Aorta (tissue), 5 donors: ENCODE data around the gene RBM12. TPM values are rescaled to one million over a fixed set of nuclear protein-coding genes. Genes with fewer than 3 reads are reported as not detected.

Experiments used
- ATAC-seq: fragments of 200-7000 bp; cut with Tn5 transposase; one replicate; pipeline ENCODE4 v1.9.1; 2022; ENCODE audit warnings: moderate library complexity; ENCODE audit not compliant: low FRiP score
- DNase-seq, 2 donors: peaks; one replicate each; pipeline ENCODE4 v3.0.0-alpha.2; 2020
- H3K27ac ChIP-seq, 2 donors: one replicate each; pipeline ENCODE4 v1.5.1; 2013; ENCODE audit warnings: low read length in 2 of 2, mild to moderate bottlenecking in 2 of 2, moderate library complexity in 2 of 2, control low read depth in 1 of 2, inconsistent platforms in 1 of 2, low read depth in 1 of 2
- H3K27me3 ChIP-seq, 2 donors: one replicate each; pipeline ENCODE4 v1.6.1; 2013; ENCODE audit warnings: control low read depth in 1 of 2, low read length in 1 of 2, mild to moderate bottlenecking in 1 of 2, moderate library complexity in 1 of 2; ENCODE audit not compliant: insufficient read depth in 2 of 2, control insufficient read depth in 1 of 2
- H3K36me3 ChIP-seq, 2 donors: one replicate each; pipeline ENCODE4 v1.6.1; 2013; ENCODE audit warnings: control low read depth in 1 of 2, low read length in 1 of 2, mild to moderate bottlenecking in 1 of 2; ENCODE audit not compliant: insufficient read depth in 2 of 2, control insufficient read depth in 1 of 2
- H3K4me1 ChIP-seq, 2 donors: one replicate each; pipeline ENCODE4 v1.6.1; 2013; ENCODE audit warnings: low read length in 2 of 2, control low read depth in 1 of 2, mild to moderate bottlenecking in 1 of 2, moderate library complexity in 1 of 2; ENCODE audit not compliant: insufficient read depth in 2 of 2, control insufficient read depth in 1 of 2
- H3K4me3 ChIP-seq, 2 donors: one replicate each; pipeline ENCODE4 v1.5.1; 2013; ENCODE audit warnings: low read length in 2 of 2, control low read depth in 1 of 2, mild to moderate bottlenecking in 1 of 2
- H3K9me3 ChIP-seq: one replicate; pipeline ENCODE4 v1.6.1; 2013; ENCODE audit warnings: mild to moderate bottlenecking, low read length; ENCODE audit not compliant: control insufficient read depth
- WGBS, 2 donors: extraction: QIAGEN DNeasy Blood & Tissue Kit; methylation state at CpG; one replicate each; pipeline ENCODE4 v1.1.7; 2013; 5-methylcytosine and 5-hydroxymethylcytosine counted together
- intact Hi-C, 2 donors: fragments of 100-400 bp; cut with DNase I; formaldehyde crosslinking; loops; one replicate each; pipeline versions ENCODE4 v1.14.2 to v1.15.0; 2022
- polyA plus RNA-seq, 2 donors: library from polyadenylated mRNA; stranded (reverse); fragments of 200-250 nt; gene quantifications; one replicate each; pipeline ENCODE4 v1.2.3, GENCODE V29; 2013
- total RNA-seq, 2 donors: library from RNA; stranded (reverse); fragmentation: NEBNext Ultra II Directional; extraction: Animal tissue kit (Norgen Biotek cat#: 25700); gene quantifications; one replicate each; pipeline ENCODE4 v1.2.1, GENCODE V29; 2021
- donor health status: healthy with polysubstance abuse.
- donor health status: Bipolar disorder and iron deficiency.
- donor health status: DM: no; HTN: no; CAD: no.
- donor health status: DM: no; HTN: no; CAD: no.
- donor health status: DM: yes; HTN: yes; CAD: no.

RBM12 gene
- total and polyA plus RNA-seq, 4 donors = 8.5 to 79.3 (median 44.4) TPM

DNA sequence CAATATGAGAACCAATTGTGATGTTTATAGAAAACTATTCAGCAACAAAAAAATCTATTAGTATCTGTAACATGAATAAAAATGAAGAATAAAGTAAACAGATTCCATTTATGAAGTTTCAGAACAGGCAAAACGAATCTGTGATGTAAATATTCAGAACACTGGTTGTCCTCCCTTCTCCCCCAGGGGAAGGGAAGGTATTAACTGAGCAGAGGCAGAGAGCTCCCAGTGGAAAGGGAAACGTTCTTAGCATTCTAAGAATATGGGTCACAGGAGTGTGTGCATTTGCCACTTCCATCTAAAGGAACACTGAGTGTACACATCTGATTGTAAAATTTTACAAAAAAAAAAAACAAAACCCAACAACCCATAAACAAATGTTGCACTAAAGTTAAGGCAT is 25.9 kb downstream of the RBM12 start:
- Histone ChIP-seq H3K4me1 (no peaks in the 10 kb centered on the region), H3K9me3 (no peaks in the 10 kb centered on the region), H3K36me3 (no peaks in the 10 kb centered on the region), H3K27me3 (no peaks in the 10 kb centered on the region), H3K27ac (no peak overlapping the region), H3K4me3 (no peak overlapping the region)
- DNase-seq (no peak), ATAC-seq (no peak)
- intact Hi-C loops = no loop called here
- WGBS, 2 donors = 57 to 58% methylated on average over 2 of the region's 2 CpGs

DNA sequence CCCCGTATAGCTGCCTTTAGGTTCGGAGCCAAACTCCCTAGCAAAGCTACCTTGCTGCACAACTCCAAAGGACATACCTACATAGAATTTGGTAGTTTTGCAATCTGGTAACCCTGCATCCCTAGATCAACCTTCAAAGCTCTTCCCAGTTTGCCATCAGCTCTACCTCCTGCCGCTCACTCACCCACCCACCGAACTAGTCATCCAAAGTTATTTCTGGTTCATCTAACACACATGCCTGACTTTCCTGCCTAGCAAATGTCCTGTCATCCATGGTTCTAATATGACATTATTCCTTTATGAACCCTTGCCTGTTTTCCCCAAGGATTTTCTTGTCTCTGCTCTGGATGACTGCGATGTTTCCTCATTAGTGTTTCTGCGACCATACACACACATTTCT is 27.4 kb downstream of the RBM12 start:
- ATAC-seq = no peak
- intact Hi-C loops = no loop called here
- whole genome bisulfite sequencing, 2 donors = 85 to 89% methylated on average over 6 of the region's 6 CpGs
- no peak for DNase-seq
- no peaks in the 10 kb centered on the region for H3K9me3 ChIP-seq
- no peak overlapping the region for H3K27ac ChIP-seq
- H3K27me3 ChIP-seq = no peaks in the 10 kb centered on the region
- no peak overlapping the region for H3K4me3 ChIP-seq
- no peaks in the 10 kb centered on the region for H3K4me1 ChIP-seq
- H3K36me3 ChIP-seq = no peaks in the 10 kb centered on the region

DNA sequence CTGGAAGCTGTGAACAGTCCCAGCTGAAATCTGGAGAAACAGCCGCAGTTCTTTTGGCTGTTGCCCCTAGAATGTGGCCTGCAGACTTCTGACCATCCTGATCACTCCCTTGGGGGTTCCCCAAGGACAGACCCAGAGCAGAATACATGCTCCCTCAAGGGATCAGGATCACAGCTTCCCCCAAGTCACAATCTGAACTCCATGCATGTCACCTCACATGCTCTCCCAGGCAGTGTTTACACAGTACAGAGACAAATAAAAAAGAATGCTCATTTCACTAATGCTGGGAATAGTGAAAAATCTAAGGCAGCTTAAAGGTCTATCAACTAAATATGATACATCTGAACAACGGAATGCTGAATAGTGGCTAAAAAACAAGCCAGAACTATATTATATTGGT is 28.6 kb downstream of the RBM12 start:
- ATAC-seq = no peak
- H3K27me3 ChIP-seq = no peaks in the 10 kb centered on the region
- intact Hi-C loops = no loop called here
- DNase-seq = no peak
- 59 to 70% methylated on average over 2 of the region's 2 CpGs for WGBS, 2 donors
- H3K4me3 ChIP-seq = no peak overlapping the region
- H3K27ac ChIP-seq = no peak overlapping the region
- H3K4me1 ChIP-seq = no peaks in the 10 kb centered on the region
- H3K9me3 ChIP-seq = no peaks in the 10 kb centered on the region
- no peaks in the 10 kb centered on the region for H3K36me3 ChIP-seq

DNA sequence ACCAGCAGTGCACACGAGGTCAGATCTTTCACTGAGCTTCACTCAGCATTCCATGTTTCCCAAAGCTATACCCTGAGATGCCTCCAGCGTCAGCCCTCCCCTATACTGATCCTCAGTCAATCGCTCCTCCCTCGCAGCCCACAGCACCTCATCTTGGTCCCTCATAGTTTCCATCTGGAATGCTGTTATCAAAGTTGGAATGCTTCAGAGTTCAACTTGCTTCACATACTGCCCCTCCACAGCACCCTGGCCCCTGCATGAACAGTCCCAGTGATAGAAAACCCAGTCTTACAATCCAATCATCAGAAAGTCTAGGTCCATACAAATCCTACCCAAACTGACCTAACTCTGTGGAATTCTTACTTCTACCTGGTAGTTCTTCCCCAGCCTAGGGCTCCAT is 29.0 kb downstream of the RBM12 start:
- DNase-seq = no peak
- no peak overlapping the region for H3K4me3 ChIP-seq
- no peaks in the 10 kb centered on the region for H3K27me3 ChIP-seq
- H3K9me3 ChIP-seq = no peaks in the 10 kb centered on the region
- peaks cover 0 to 2% of the 10 kb centered on the region in 2 donors for H3K36me3 ChIP-seq
- no peak overlapping the region for H3K27ac ChIP-seq
- intact Hi-C loops = no loop called here
- 42 to 49% methylated on average over 4 of the region's 4 CpGs for WGBS, 2 donors
- ATAC-seq = no peak
- H3K4me1 ChIP-seq = no peaks in the 10 kb centered on the region

DNA sequence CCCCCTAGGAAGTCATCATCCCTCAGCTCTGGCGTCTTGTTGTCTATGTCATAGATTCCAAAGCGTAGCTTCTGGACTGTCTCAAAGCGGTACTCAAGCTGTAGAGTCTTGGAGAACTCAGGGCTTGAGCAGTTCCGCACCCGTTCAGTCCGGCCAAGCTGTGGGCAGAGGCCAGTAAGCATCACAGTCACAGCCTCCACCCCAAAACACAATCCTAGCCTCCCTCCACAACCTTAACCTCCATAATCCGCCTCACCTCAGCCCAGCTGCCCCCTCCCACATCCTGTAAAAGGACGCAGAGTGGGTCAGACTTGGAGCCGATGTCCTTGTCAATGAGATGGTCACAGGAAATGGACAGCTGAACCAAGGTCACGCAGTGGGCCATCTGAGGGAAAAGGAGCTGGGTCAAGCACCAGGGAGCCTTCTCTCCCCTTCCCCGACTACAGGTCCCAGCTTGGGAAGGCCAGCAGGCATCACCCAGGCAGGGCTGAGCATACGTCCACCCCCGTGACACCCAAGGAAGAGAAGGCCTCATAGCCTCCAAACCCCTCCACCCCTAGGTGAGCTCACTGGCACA is 32.1 kb downstream of the RBM12 start:
- DNase-seq = no peak
- ATAC-seq = no peak
- Histone ChIP-seq H3K9me3 (no peaks in the 10 kb centered on the region), H3K27ac (no peak overlapping the region), H3K4me1 (no peaks in the 10 kb centered on the region), H3K4me3 (no peak overlapping the region), H3K36me3 (peaks cover 2 to 8% of the 10 kb centered on the region in 2 donors), H3K27me3 (no peaks in the 10 kb centered on the region)
- intact Hi-C loops = no loop called here
- WGBS, 2 donors = 94 to 96% methylated on average over 13 of the region's 13 CpGs

DNA sequence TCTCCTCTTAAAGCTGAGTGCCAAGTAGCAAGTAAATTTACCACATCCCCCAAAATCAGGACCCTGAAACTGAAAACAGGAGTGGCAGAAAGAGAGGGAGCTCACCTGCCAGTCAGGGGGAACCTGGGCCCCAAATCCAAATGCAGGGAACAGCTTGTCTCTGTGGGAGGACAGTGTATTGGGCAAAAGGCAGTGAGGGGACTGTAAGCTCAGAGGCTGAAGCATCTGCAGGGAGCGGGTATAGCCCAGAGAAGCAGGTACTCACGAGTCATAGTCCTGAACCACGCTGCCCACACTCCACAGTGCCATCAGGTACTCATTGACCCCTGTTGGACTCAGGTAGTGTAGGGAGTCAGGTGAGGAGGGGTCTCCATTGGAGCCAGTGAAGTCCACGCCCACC is 34.1 kb downstream of the RBM12 start:
- 94 to 98% methylated on average over 4 of the region's 4 CpGs for whole genome bisulfite sequencing, 2 donors
- Histone ChIP-seq H3K4me3 (no peak overlapping the region), H3K27me3 (no peaks in the 10 kb centered on the region), H3K9me3 (no peaks in the 10 kb centered on the region), H3K4me1 (no peaks in the 10 kb centered on the region), H3K36me3 (peaks cover 5 to 14% of the 10 kb centered on the region in 2 donors), H3K27ac (no peak overlapping the region)
- no peak for ATAC-seq
- intact Hi-C loops = no loop called here
- DNase-seq = no peak

DNA sequence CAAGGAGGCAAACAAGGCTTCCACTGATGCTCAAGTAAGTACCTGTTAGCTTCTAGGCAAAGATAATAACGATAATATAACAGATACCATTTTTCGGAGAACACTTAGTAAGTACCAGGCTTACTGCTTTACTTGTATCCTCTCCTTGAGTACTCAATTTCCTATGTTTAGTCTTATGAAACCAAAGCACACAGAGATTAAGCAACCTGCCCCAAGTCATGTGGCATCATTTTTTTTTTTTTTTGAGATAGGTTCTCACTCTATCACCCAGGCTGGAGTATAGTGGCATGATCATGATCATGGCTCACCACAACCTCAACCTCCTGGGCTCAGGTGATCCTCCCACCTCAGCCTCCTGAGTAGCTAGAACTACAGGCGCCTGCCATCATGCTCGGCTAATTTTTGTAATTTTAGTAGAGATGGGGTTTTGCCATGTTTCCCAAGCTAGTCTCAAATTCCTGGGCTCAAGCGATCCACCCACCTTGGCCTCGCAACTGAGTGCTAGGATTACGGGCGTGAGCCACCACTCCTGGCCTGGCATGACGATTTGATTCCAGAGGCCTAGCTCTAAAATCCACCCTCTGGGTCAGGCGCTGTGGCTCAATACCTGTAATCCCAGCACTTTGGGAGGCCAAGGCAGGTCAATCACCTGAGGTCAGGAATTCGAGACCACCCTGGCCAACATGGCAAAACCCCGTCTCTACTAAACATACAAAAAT is 35.1 kb downstream of the RBM12 start:
- Histone ChIP-seq H3K27ac (no peak overlapping the region), H3K9me3 (no peaks in the 10 kb centered on the region), H3K36me3 (peaks cover 5 to 14% of the 10 kb centered on the region in 2 donors), H3K4me3 (no peak overlapping the region), H3K4me1 (no peaks in the 10 kb centered on the region), H3K27me3 (no peaks in the 10 kb centered on the region)
- intact Hi-C loops = no loop called here
- DNase-seq (no peak), ATAC-seq (no peak)
- WGBS, 2 donors = 93 to 95% methylated on average over 12 of the region's 12 CpGs

DNA sequence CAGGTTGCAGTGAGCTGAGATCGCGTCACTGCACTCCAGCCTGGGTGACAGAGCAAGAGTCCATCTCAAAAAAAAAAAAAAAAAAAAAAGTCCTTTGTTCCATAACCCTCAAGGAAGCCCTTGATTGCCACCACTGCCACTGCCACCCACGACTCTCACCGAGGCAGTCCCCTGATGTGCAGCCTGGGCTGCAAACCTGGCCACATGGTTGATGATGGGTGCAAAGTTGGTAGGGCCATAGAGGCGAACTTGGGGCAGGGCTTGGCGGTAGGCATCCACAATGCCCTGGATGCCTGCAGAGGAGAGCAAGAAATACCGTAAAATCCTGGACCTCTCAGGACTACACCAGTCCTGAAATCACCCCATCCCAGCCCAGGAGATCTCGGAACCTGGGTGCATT is 37.6 kb downstream of the RBM12 start:
- DNase-seq = no peak
- no peaks in the 10 kb centered on the region for H3K9me3 ChIP-seq
- H3K4me1 ChIP-seq = no peaks in the 10 kb centered on the region
- intact Hi-C loops = no loop called here
- 94 to 97% methylated on average over 8 of the region's 8 CpGs for WGBS, 2 donors
- H3K27me3 ChIP-seq = no peaks in the 10 kb centered on the region
- no peak overlapping the region for H3K27ac ChIP-seq
- ATAC-seq = no peak
- peaks cover 5 to 14% of the 10 kb centered on the region in 2 donors for H3K36me3 ChIP-seq
- no peak overlapping the region for H3K4me3 ChIP-seq

DNA sequence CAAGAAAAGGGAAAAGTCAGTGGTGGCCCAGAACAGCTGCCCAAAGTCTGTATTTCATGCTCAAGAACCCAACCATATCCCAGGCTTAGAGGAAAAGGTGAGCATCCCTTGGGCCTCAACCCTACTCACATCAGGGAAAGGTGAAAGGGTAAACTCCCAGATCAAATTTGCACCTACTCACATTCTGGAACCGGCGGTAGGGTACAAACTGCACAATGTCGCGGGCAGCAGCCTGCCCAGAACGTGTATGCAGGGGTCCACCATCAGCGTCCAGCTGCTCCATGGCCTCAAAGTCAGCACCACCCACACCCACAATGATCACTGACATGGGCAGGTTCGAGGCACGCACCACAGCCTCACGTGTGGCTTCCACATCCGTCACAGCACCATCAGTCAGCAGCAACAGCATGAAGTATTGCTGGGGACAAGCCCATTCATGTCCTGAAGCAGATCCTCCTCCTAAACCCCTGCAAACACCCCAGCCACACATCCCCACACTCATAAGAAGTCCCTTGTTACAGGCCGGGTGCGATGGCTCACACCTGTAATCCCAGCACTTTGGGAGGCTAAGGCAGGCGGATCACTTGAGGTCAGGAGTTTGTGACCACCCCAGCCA is 38.2 kb downstream of the RBM12 start:
- Histone ChIP-seq H3K27me3 (no peaks in the 10 kb centered on the region), H3K27ac (no peak overlapping the region), H3K4me1 (no peaks in the 10 kb centered on the region), H3K9me3 (no peaks in the 10 kb centered on the region), H3K4me3 (no peak overlapping the region), H3K36me3 (peaks cover 5 to 14% of the 10 kb centered on the region in 2 donors)
- ATAC-seq (no peak), DNase-seq (no peak)
- WGBS, 2 donors = 90 to 93% methylated on average over 13 of the region's 13 CpGs
- intact Hi-C loops = no loop called here
